ENCODE measurements around the gene WDR86. TPM values are rescaled to one million over a fixed set of nuclear protein-coding genes. Genes with fewer than 3 reads are reported as not detected.
A peak's percentile ranks its signal among the peaks of the same experiment; 100 is the strongest.

The WDR86 gene
- polyA plus RNA-seq, 1 experiment = 0.04 TPM

GRCh38 chr7:151451626-151452571 is 42.1 kb upstream of the WDR86 start:
- ChIA-PET POLR2A (no interaction called here), CTCF (interaction anchor here (1.0 to 9.5 kb wide), 6 partner anchors 6 to 330 kb away, joined by 3 to 148 read pairs (median 22); no protein-coding TSS in a partner anchor)
- Histone ChIP-seq H3K27me3 (ENCODE audit: control insufficient read depth, insufficient read depth, low read length) (peaks cover 2% of the 10 kb centered on the region; the same call in 1 of the 2 replicates), H3K36me3 (ENCODE audit: control insufficient read depth, insufficient read depth, low read length) (no peaks in the 10 kb centered on the region), H3K4me3 (ENCODE audit: low read depth, low read length) (no peak overlapping the region)
- DNase-seq (ENCODE audit: low read depth) = no peak
- TF ChIP-seq CTCF (IDR thresholded peaks at IDR 0.05; ENCODE audit: insufficient read depth, low read depth, low read length) = no peak

DNA sequence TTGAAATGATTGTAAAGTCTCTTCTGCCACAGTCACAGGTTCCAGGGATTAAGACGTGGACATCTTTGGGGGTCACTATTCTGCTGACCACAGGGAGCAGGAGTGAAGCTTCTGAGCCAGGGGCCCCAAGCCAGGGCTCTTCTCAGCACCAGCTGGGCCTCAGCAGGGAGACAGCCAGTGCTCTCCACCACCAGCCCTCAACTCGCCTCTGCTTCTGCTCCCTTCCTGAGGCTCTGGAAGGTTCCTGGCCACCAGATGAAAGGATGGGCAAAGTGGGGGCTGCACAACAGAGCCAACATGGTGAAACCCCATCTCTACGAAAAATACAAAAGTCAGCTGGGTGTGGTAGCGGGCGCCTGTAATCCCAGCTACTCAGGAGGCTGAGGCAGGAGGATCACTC is 41.3 kb upstream of the WDR86 start:
- ChIA-PET CTCF (interaction anchor here (0.7 to 9.5 kb wide), 5 partner anchors 7 to 331 kb away, joined by 3 to 148 read pairs (median 42); no protein-coding TSS in a partner anchor), POLR2A (no interaction called here)
- H3K4me3 ChIP-seq (ENCODE audit: low read depth, low read length) = no peak overlapping the region
- peaks cover 2% of the 10 kb centered on the region; the same call in 1 of the 2 replicates for H3K27me3 ChIP-seq (ENCODE audit: control insufficient read depth, insufficient read depth, low read length)
- no peaks in the 10 kb centered on the region for H3K36me3 ChIP-seq (ENCODE audit: control insufficient read depth, insufficient read depth, low read length)
- DNase-seq (ENCODE audit: low read depth) = no peak
- no peak for TF ChIP-seq CTCF (IDR thresholded peaks at IDR 0.05; ENCODE audit: insufficient read depth, low read depth, low read length)

DNA sequence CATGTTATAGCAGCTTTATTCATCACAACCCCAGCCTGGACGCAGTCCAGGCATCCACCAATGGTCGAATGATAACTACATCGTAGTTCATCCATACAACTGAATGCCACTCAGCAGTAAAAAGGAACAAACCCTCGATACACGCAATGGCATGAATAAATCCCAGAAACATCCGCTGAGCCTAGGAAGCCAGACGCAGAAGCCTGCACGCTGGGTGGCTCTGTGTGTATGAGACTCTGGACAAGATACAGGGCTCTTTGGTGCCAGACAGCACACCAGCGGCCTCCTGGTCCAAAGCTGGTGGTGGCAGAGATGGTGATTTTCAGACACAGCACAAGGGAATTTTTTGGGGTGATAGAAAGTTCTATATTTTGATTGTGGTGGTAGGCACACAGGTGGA is 40.2 kb upstream of the WDR86 start:
- no peak for TF ChIP-seq CTCF (IDR thresholded peaks at IDR 0.05; ENCODE audit: insufficient read depth, low read depth, low read length)
- Histone ChIP-seq H3K36me3 (ENCODE audit: control insufficient read depth, insufficient read depth, low read length) (no peaks in the 10 kb centered on the region), H3K27me3 (ENCODE audit: control insufficient read depth, insufficient read depth, low read length) (peaks cover 2% of the 10 kb centered on the region; the same call in 1 of the 2 replicates), H3K4me3 (ENCODE audit: low read depth, low read length) (no peak overlapping the region)
- DNase-seq (ENCODE audit: low read depth) = no peak
- ChIA-PET POLR2A (no interaction called here), CTCF (interaction anchor here (1.1 to 9.5 kb wide), 10 partner anchors 8 to 309 kb away, joined by 4 to 148 read pairs (median 28); no protein-coding TSS in a partner anchor)

DNA sequence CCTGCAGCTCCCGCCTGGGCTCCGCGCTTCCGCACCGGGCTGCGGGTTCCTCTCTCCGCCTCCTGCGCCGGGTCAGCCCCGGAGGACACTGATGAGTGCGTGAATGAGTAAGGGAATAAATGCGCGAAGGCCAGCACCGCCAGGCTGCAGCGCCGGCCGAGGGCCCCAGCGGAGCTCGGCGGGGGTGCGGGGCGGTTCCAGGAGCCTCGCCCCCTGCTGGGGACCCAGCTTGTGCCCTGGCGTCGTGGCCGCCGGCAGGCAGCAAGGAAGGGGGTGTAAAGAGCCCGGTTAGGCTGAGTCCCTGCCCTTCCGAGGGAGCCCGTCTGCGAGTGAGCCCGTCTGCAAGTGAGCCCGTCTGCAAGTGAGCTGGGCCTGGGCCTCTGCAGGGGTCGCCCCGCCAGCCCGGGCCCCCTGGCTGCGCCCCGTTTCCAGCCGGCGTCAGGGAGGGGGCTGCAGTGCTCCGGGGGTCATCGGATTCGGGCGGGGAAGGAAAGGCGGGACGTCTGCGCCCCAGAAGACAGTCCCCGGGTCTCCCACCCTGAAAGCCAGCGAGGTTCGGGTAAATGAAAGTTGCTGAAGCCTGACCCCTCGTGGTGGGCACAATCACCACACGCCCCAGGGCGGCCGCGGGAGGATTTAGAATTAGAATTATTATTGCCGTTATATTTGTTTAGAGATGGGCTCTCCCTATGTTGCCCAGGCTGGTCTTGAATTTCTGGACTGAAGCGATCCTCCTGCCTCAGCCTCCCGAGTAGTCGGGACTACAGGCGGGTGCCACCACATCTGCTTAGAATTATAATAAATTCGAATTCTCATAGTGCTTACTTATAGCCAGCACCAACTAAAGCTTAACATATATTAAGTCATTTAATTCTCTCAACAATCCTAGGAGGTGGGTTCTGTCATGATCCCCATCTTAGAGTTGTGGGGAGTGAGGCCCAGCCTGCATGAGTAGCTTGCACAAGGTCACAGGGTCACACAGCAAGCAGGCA is 38.7 kb upstream of the WDR86 start:
- peak; percentile 82 for TF ChIP-seq CTCF (IDR thresholded peaks at IDR 0.05; ENCODE audit: insufficient read depth, low read depth, low read length)
- peak overlapping the region; percentile 44 for H3K4me3 ChIP-seq (ENCODE audit: low read depth, low read length)
- POLR2A ChIA-PET = no interaction called here
- peaks cover 2% of the 10 kb centered on the region; the same call in 1 of the 2 replicates for H3K27me3 ChIP-seq (ENCODE audit: control insufficient read depth, insufficient read depth, low read length)
- CTCF ChIA-PET = interaction anchor here (0.6 to 9.5 kb wide), 35 partner anchors 8 to 580 kb away, joined by 3 to 148 read pairs (median 5); partner anchors contain the start of gene CRYGN
- DNase-seq (ENCODE audit: low read depth) = no peak
- no peaks in the 10 kb centered on the region for H3K36me3 ChIP-seq (ENCODE audit: control insufficient read depth, insufficient read depth, low read length)
